NK-92 (cell line): ENCODE results near the gene SLC25A38.

Source experiments
- DNase-seq: peaks from one replicate; lab custom pipeline; 2025; ENCODE audit not compliant: unreplicated experiment; lab: John Stamatoyannopoulos, UW

Gene SLC25A38

GRCh38 chr3:39432342-39432741 is 49.2 kb downstream of the SLC25A38 start:
- no peak for DNase-seq

DNA sequence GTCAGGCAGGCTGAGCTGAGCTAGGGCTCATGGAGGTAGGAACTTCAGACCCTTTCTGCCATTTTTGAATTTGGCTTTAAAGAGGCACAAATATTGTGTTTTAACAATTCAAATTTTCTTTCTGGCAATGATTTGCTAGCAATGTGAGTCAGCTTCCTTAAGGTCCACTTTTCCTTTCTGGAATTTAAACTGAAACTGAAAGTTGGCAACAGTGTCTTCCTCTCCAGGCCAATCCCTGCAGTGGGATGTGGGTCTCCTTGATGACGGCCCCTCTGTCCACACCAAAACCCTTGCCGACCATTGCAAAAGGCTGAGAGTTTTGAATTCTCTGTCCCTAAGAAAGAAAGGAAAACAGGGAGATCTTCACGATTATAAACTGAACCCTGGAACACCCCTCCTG is 50.5 kb downstream of the SLC25A38 start:
- DNase-seq = no peak

- DNase-seq = no peak
Measured at GRCh38 chr3:39434574-39434973, 51.4 kb downstream of the SLC25A38 start.

DNA sequence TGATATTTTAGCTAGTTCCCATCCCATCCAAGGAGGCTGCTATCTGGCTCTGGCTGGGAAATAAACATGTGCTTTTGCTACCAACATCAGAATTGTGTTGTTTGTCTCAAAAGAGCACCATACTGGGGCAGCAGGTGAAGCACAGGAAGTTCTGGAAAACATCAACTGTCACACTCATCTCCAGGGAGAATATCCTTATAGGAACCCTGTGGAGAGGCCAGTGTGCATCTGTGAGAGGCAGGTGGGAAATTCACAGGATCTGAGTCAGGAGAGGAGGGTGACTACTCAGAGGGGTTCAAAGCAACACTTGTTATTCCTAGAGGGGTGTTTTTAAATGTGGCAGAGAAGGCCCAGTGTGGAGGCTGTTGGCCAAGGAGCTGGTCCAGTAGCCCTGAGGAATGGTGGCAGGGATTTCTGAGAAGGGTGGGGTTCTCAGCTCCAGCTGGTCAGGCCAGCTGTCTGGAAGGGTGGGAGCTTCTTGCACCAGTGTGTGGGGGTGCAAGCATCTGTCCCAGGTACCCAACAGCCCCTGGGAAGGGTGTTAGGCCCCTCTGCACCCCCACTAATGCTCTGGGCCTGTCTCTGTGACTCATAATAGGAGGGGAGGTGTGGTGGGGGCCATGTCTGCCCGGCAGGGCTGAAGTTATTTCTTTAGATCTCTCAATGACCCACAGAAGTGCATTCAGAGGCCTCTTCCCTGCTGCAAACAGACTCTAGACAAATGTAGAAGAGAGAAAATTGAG is 52.0 kb downstream of the SLC25A38 start:
- no peak for DNase-seq

DNA sequence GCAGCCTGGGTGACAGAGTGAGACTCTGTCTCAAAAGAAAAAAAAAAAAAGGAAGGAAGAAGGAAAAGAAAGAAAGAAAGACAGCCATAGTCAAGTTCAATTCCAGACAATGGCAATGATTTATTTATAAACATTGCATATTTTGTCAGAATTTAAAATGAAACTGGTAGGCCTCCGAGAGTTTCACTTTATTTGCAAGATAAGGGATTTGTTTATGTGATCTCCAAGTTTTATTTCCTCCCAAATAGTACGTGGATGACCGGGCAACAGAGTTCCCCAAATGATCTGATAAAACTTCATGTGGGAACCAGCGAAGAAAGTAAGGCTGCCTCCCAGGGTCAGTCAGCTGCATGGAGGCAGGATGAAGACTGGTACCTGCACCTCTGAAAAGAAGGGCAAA is 55.7 kb downstream of the SLC25A38 start:
- DNase-seq = no peak

GRCh38 chr3:39440316-39440715 is 57.1 kb downstream of the SLC25A38 start:
- DNase-seq = no peak

- no peak for DNase-seq
Measured at GRCh38 chr3:39443530-39443929, 60.4 kb downstream of the SLC25A38 start.

GRCh38 chr3:39445927-39446326 is 62.8 kb downstream of the SLC25A38 start:
- no peak for DNase-seq

GRCh38 chr3:39446444-39446843 is 63.3 kb downstream of the SLC25A38 start:
- no peak for DNase-seq
